H9 (cell line): Measurements from ENCODE around the gene NFE2L3. TPM values are rescaled to one million over a fixed set of nuclear protein-coding genes. Genes with fewer than 3 reads are reported as not detected.

ENCODE experiments used
- DNase-seq: peaks from one replicate; pipeline ENCODE4 v3.0.0-alpha.2; 2017
- H2AFZ ChIP-seq: one replicate; pipeline ENCODE4 v1.6.1; 2013; ENCODE audit warnings: mild to moderate bottlenecking, low read length, control low read depth, moderate library complexity
- H2AK5ac ChIP-seq: 2 replicates; pipeline ENCODE4 v1.6.1; 2013; ENCODE audit warnings: low read length, control low read depth, mixed read lengths; ENCODE audit not compliant: insufficient read length
- H2BK120ac ChIP-seq: one replicate; pipeline ENCODE4 v1.6.1; 2013; ENCODE audit warnings: low read depth, mild to moderate bottlenecking, low read length, control low read depth, inconsistent platforms; ENCODE audit not compliant: poor library complexity, severe bottlenecking
- H2BK12ac ChIP-seq: 2 replicates; pipeline ENCODE4 v1.6.1; 2013; ENCODE audit warnings: low read length, control low read depth, mixed read lengths, low read depth; ENCODE audit not compliant: insufficient read length
- H2BK15ac ChIP-seq: 2 replicates; pipeline ENCODE4 v1.6.1; 2013; ENCODE audit warnings: low read depth, low read length, control low read depth
- H2BK20ac ChIP-seq: one replicate; pipeline ENCODE4 v1.6.1; 2013; ENCODE audit warnings: low read depth, mild to moderate bottlenecking, low read length, control low read depth, inconsistent platforms; ENCODE audit not compliant: poor library complexity, severe bottlenecking
- H2BK5ac ChIP-seq: 2 replicates; pipeline ENCODE4 v1.6.1; 2013; ENCODE audit warnings: low read length, control low read depth, mixed read lengths; ENCODE audit not compliant: insufficient read length
- H3K14ac ChIP-seq: 2 replicates; pipeline ENCODE4 v1.6.1; 2013; ENCODE audit warnings: low read length, control low read depth; ENCODE audit not compliant: insufficient read depth
- H3K18ac ChIP-seq: 2 replicates; pipeline ENCODE4 v1.6.1; 2013; ENCODE audit warnings: low read depth, mild to moderate bottlenecking, mixed read lengths, low read length, control low read depth; ENCODE audit not compliant: insufficient read length
- H3K23ac ChIP-seq: 2 replicates; pipeline ENCODE4 v1.6.1; 2013; ENCODE audit warnings: low read length, control low read depth, mixed read lengths, low read depth; ENCODE audit not compliant: insufficient read length
- H3K23me2 ChIP-seq: 2 replicates; pipeline ENCODE4 v1.6.1; 2013; ENCODE audit warnings: low read depth, mild to moderate bottlenecking, mixed read lengths, low read length, control low read depth; ENCODE audit not compliant: insufficient read length, poor library complexity, severe bottlenecking
- H3K27ac ChIP-seq: 2 replicates; pipeline ENCODE4 v1.5.1; 2013; ENCODE audit warnings: low read length, control low read depth, mixed read lengths, low read depth; ENCODE audit not compliant: insufficient read length
- H3K27me3 ChIP-seq: 2 replicates; pipeline ENCODE4 v1.6.1; 2013; ENCODE audit warnings: low read length, control low read depth, inconsistent platforms; ENCODE audit not compliant: insufficient read depth
- H3K4ac ChIP-seq: 2 replicates; pipeline ENCODE4 v1.6.1; 2013; ENCODE audit warnings: low read depth, mild to moderate bottlenecking, control low read depth, inconsistent platforms, low read length, moderate library complexity
- H3K4me1 ChIP-seq: 2 replicates; pipeline ENCODE4 v1.6.1; 2013; ENCODE audit warnings: low read length, control low read depth, inconsistent platforms; ENCODE audit not compliant: insufficient read depth
- H3K4me2 ChIP-seq: 2 replicates; pipeline ENCODE4 v1.6.1; 2013; ENCODE audit warnings: low read length, control low read depth, mixed read lengths; ENCODE audit not compliant: insufficient read length, insufficient read depth
- H3K56ac ChIP-seq: 2 replicates; pipeline ENCODE4 v1.6.1; 2013; ENCODE audit warnings: low read depth, mild to moderate bottlenecking, mixed read lengths, low read length, control low read depth; ENCODE audit not compliant: insufficient read length
- H3K79me1 ChIP-seq: 2 replicates; pipeline ENCODE4 v1.6.1; 2013; ENCODE audit warnings: low read depth, mild to moderate bottlenecking, moderate library complexity, low read length, control low read depth, inconsistent platforms; ENCODE audit not compliant: insufficient read depth, poor library complexity, severe bottlenecking
- H3K79me2 ChIP-seq: 2 replicates; pipeline ENCODE4 v1.6.1; 2013; ENCODE audit warnings: low read length, control low read depth, inconsistent platforms; ENCODE audit not compliant: insufficient read depth
- H3K9ac ChIP-seq: 2 replicates; pipeline ENCODE4 v1.6.1; 2013; ENCODE audit warnings: low read length, control low read depth, mixed read lengths; ENCODE audit not compliant: insufficient read length; ENCODE audit errors: extremely low read depth
- H3K9me3 ChIP-seq: one replicate; pipeline ENCODE4 v1.6.1; 2013; ENCODE audit warnings: low read depth, low read length, inconsistent platforms; ENCODE audit not compliant: control insufficient read depth
- H3T11ph ChIP-seq: one replicate; pipeline ENCODE4 v1.6.1; 2013; ENCODE audit warnings: mild to moderate bottlenecking, low read length, control low read depth, inconsistent platforms
- H4K20me1 ChIP-seq: one replicate; pipeline ENCODE4 v1.6.1; 2013; ENCODE audit not compliant: control insufficient read depth, insufficient read length, insufficient read depth
- H4K5ac ChIP-seq: 2 replicates; pipeline ENCODE4 v1.6.1; 2013; ENCODE audit warnings: low read depth, mild to moderate bottlenecking, mixed read lengths, low read length, control low read depth; ENCODE audit not compliant: insufficient read length
- H4K8ac ChIP-seq: replicated peaks from 2 replicates; pipeline ENCODE4 v1.6.1; 2013; ENCODE audit warnings: low read length, control low read depth, mixed read lengths, low read depth; ENCODE audit not compliant: insufficient read length
- H4K91ac ChIP-seq: 2 replicates; pipeline ENCODE4 v1.6.1; 2013; ENCODE audit warnings: low read depth, mild to moderate bottlenecking, moderate library complexity, mixed read lengths, low read length, control low read depth; ENCODE audit not compliant: insufficient read length
- H3K27ac Mint-ChIP-seq, 3 experiments: 2 replicates in 2 of 3; 3 replicates in 1 of 3; pipeline ENCODE4 v1.8.0; 2020 to 2021; ENCODE audit warnings: mixed read lengths in 3 of 3, mild to moderate bottlenecking in 1 of 3, moderate library complexity in 1 of 3
- H3K27me3 Mint-ChIP-seq: 2 replicates; pipeline ENCODE4 v1.8.0; 2021; ENCODE audit warnings: low read depth, mild to moderate bottlenecking, moderate library complexity, mixed read lengths
- H3K36me3 Mint-ChIP-seq, 3 experiments: 2 replicates in 2 of 3; 3 replicates in 1 of 3; pipeline ENCODE4 v1.8.0; 2020 to 2021; ENCODE audit warnings: low read depth in 3 of 3, mixed read lengths in 3 of 3; ENCODE audit not compliant: insufficient read depth in 1 of 3
- H3K4me1 Mint-ChIP-seq, 2 experiments: 2 replicates each; pipeline ENCODE4 v1.8.0; 2020; ENCODE audit warnings: mixed read lengths in 2 of 2
- H3K4me3 Mint-ChIP-seq, 2 experiments: 2 replicates in 1 of 2; 3 replicates in 1 of 2; pipeline ENCODE4 v1.8.0; 2020 to 2021; ENCODE audit warnings: mild to moderate bottlenecking in 2 of 2, mixed read lengths in 2 of 2, moderate library complexity in 1 of 2
- H3K9me3 Mint-ChIP-seq, 2 experiments: 2 replicates in 1 of 2; 3 replicates in 1 of 2; pipeline ENCODE4 v1.8.0; 2020; ENCODE audit warnings: mild to moderate bottlenecking in 2 of 2, mixed read lengths in 2 of 2, moderate library complexity in 1 of 2
- WGBS: extraction: QIAGEN DNeasy Blood & Tissue Kit; methylation state at CpG from one replicate; pipeline ENCODE4 v1.1.7; 2013; ENCODE audit warnings: missing lambda C conversion rate, low lambda C conversion rate, mixed read lengths; ENCODE audit not compliant: insufficient read length; ENCODE audit errors: extremely low coverage; 5-methylcytosine and 5-hydroxymethylcytosine counted together
- long read RNA-seq: library from polyadenylated mRNA; unstranded; transcript quantifications from one replicate; pipeline ENCODE4 v2.0.0, GENCODE V29; 2020
- total RNA-seq: library from RNA; stranded (reverse); gene quantifications from 2 replicates; pipeline ENCODE4 v1.2.1, GENCODE V29; 2021
- TF ChIP-seq, protein P1 (sequence below): fragments of 200-600 bp; sonication (generic); conservative IDR thresholded peaks from 3 replicates; pipeline ENCODE4 v1.8.0; 2021; ENCODE audit warnings: antibody characterized with exemption, mild to moderate bottlenecking

Gene NFE2L3, protein sequence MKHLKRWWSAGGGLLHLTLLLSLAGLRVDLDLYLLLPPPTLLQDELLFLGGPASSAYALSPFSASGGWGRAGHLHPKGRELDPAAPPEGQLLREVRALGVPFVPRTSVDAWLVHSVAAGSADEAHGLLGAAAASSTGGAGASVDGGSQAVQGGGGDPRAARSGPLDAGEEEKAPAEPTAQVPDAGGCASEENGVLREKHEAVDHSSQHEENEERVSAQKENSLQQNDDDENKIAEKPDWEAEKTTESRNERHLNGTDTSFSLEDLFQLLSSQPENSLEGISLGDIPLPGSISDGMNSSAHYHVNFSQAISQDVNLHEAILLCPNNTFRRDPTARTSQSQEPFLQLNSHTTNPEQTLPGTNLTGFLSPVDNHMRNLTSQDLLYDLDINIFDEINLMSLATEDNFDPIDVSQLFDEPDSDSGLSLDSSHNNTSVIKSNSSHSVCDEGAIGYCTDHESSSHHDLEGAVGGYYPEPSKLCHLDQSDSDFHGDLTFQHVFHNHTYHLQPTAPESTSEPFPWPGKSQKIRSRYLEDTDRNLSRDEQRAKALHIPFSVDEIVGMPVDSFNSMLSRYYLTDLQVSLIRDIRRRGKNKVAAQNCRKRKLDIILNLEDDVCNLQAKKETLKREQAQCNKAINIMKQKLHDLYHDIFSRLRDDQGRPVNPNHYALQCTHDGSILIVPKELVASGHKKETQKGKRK
- 46.1 and 46.9 TPM in 2 replicates for total RNA-seq
- long read RNA-seq, partial matches to known transcripts, result 3 of 7 reads
- long read RNA-seq, other reads (novel, unspliced or antisense), result 1 of 7 reads

GRCh38 chr7:26151953-26152781, at the start of gene NFE2L3:
NFE2L3 (plus strand) TSS chr7:26152198; CDS start chr7:26152499, 301 bp downstream.
- TF ChIP-seq, protein P1, sequence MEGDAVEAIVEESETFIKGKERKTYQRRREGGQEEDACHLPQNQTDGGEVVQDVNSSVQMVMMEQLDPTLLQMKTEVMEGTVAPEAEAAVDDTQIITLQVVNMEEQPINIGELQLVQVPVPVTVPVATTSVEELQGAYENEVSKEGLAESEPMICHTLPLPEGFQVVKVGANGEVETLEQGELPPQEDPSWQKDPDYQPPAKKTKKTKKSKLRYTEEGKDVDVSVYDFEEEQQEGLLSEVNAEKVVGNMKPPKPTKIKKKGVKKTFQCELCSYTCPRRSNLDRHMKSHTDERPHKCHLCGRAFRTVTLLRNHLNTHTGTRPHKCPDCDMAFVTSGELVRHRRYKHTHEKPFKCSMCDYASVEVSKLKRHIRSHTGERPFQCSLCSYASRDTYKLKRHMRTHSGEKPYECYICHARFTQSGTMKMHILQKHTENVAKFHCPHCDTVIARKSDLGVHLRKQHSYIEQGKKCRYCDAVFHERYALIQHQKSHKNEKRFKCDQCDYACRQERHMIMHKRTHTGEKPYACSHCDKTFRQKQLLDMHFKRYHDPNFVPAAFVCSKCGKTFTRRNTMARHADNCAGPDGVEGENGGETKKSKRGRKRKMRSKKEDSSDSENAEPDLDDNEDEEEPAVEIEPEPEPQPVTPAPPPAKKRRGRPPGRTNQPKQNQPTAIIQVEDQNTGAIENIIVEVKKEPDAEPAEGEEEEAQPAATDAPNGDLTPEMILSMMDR, result peak; percentile 22; the same call in 1 of the 3 replicates
- peak within 1 kb of the TSS; percentile 94 for H3K27ac ChIP-seq

More at GRCh38 chr7:26151953-26152781, at the start of gene NFE2L3:
- Mint-ChIP-seq H3K36me3 (peaks cover 6 to 33% (median 9%) of the 10 kb centered on the region in 3 experiments; a peak in 6 of 7 replicates), H3K27me3 (peaks cover 20% of the 10 kb centered on the region), H3K27ac (peak within 1 kb of the TSS; percentile 97 to 100 (median 97); a peak in 6 of 7 replicates), H3K4me1 (peaks cover 56 to 62% of the 10 kb centered on the region in 2 experiments), H3K4me3 (peak within 1 kb of the TSS; percentile 93 to 100), H3K9me3 (peaks cover 9% of the 10 kb centered on the region in 2 experiments)
- Histone ChIP-seq H2AFZ (no peak within 1 kb of the TSS), H3K4me2 (peak within 1 kb of the TSS; percentile 59), H3K9me3 (no peaks in the 10 kb centered on the region), H3K14ac (peak within 1 kb of the TSS; percentile 83), H4K5ac (no peak within 1 kb of the TSS), H3K23ac (no peak within 1 kb of the TSS), H2BK20ac (no peak within 1 kb of the TSS), H3K79me2 (peaks cover 33% of the 10 kb centered on the region), H3K4me1 (peaks cover 19% of the 10 kb centered on the region), H3K56ac (no peak within 1 kb of the TSS), H3K27me3 (no peaks in the 10 kb centered on the region), H4K8ac (no peak within 1 kb of the TSS), H2BK15ac (no peak within 1 kb of the TSS), H2AK5ac (no peak within 1 kb of the TSS), H3K9ac (peak within 1 kb of the TSS; percentile 88), H2BK12ac (no peak within 1 kb of the TSS), H3T11ph (no peak within 1 kb of the TSS), H3K79me1 (no peaks in the 10 kb centered on the region), H3K4ac (no peak within 1 kb of the TSS), H4K20me1 (no peaks in the 10 kb centered on the region), H3K23me2 (peaks cover 11% of the 10 kb centered on the region), H3K18ac (peak within 1 kb of the TSS; percentile 89), H4K91ac (no peak within 1 kb of the TSS), H2BK120ac (no peak within 1 kb of the TSS), H2BK5ac (no peak within 1 kb of the TSS)
- no CpG with 5 or more reads among the region's 95 CpGs for WGBS
- DNase-seq, result peak; percentile 87
